Activated T-cell treated with anti-CD3 and anti-CD28 coated beads, Interleukin-2, amount 50 U/mL, for 24 hours (primary cell): Measurements from ENCODE around the gene TIMM10B.

ENCODE experiments used
- DNase-seq: peaks from one replicate; pipeline ENCODE4 v3.0.0-alpha.2; 2020
- H3K27ac Mint-ChIP-seq: 2 replicates; pipeline ENCODE4 v1.8.0; 2020; ENCODE audit warnings: mild to moderate bottlenecking, mixed read lengths
- H3K27me3 Mint-ChIP-seq: 2 replicates; pipeline ENCODE4 v1.8.0; 2020; ENCODE audit warnings: mixed read lengths
- H3K36me3 Mint-ChIP-seq: 2 replicates; pipeline ENCODE4 v1.8.0; 2020; ENCODE audit warnings: low read depth, mixed read lengths
- H3K4me1 Mint-ChIP-seq: 2 replicates; pipeline ENCODE4 v1.8.0; 2020; ENCODE audit warnings: low read depth, mixed read lengths
- H3K4me3 Mint-ChIP-seq: 2 replicates; pipeline ENCODE4 v1.8.0; 2020; ENCODE audit warnings: mild to moderate bottlenecking, moderate library complexity, mixed read lengths
- H3K9me3 Mint-ChIP-seq: 2 replicates; pipeline ENCODE4 v1.8.0; 2020; ENCODE audit warnings: mixed read lengths

TIMM10B gene, protein sequence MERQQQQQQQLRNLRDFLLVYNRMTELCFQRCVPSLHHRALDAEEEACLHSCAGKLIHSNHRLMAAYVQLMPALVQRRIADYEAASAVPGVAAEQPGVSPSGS

DNA sequence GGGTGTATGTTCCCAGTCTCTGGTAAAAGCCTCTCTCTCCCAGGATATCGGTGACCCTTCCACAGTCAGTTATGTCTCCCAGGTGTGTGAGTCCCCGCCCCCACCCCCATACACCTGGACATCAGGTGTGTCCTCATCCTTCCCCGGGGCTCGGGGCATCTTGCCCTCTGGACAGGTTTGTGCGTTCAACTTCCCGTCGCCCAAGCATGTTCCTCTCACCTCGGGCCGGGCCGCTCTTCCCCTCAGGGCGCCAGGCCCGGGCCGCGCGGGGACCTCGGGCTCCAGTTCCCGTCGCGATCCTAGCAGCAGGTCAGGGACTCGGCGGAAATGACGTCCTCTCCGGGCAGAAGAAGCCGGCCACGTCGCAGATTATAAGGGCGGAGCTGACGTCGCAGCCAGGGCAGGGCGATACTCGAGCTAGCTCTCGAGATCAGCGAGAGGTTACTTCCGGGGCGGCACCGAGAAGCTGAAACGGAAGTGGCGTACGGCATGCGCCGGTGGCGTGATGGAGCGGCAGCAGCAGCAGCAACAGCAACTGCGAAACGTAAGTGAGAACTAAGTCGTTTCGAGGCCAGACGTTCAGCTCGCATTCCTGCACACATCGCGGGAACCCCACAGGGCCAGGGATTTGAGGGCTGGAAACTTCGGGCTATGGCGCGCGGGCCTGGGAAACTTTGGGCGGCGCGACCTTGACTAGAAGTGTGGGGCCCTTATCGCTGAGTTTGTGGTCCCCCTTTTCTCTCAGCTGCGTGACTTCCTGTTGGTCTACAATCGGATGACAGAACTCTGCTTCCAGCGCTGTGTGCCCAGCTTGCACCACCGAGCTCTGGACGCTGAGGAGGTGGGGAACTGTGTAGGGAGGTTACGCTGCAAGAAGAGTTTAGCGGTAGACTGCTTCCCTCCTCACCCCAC lies at the start of gene TIMM10B, which contains the start of gene ARFIP2:
TIMM10B (plus strand) TSS at position 490 of the 912 bp plus-strand sequence; CDS start at position 506, 16 bp downstream.
ARFIP2 (minus strand) TSS at position 320 of the 912 bp plus-strand sequence. CDS start 910 bp downstream, outside the sequence.
- Mint-ChIP-seq H3K36me3 (peaks cover 69% of the 10 kb centered on the region), H3K27me3 (no peaks in the 10 kb centered on the region), H3K4me3 (peak within 1 kb of the TSS; percentile 95), H3K9me3 (no peaks in the 10 kb centered on the region), H3K27ac (peak within 1 kb of the TSS; percentile 99), H3K4me1 (peaks cover 38% of the 10 kb centered on the region)
- DNase-seq: peak; percentile 96

DNA sequence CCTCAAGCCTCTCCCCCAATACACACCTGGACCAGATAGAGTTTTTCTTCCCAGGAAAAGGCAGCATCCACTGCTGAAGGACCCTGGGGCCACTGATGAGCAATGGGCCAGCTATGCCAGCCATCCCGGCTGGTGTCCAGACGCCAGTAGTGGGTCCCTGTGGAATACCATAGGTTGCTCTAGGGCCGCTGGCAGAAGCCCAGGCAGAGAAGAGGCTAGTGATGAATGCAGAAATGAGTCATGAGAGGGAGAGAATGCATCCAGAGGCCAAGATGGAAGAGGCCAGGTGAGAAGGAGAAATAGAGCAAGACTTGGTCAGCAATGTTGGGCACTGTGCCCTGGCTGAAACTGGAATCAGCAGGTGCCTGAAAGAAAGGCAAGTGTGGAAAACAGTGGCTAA lies 49.4 kb upstream of the TIMM10B start:
- no peaks in the 10 kb centered on the region for H3K36me3 Mint-ChIP-seq
- H3K4me3 Mint-ChIP-seq: no peak overlapping the region
- no peaks in the 10 kb centered on the region for H3K27me3 Mint-ChIP-seq
- H3K27ac Mint-ChIP-seq: no peak overlapping the region
- no peaks in the 10 kb centered on the region for H3K9me3 Mint-ChIP-seq
- no peaks in the 10 kb centered on the region for H3K4me1 Mint-ChIP-seq
- no peak for DNase-seq

DNA sequence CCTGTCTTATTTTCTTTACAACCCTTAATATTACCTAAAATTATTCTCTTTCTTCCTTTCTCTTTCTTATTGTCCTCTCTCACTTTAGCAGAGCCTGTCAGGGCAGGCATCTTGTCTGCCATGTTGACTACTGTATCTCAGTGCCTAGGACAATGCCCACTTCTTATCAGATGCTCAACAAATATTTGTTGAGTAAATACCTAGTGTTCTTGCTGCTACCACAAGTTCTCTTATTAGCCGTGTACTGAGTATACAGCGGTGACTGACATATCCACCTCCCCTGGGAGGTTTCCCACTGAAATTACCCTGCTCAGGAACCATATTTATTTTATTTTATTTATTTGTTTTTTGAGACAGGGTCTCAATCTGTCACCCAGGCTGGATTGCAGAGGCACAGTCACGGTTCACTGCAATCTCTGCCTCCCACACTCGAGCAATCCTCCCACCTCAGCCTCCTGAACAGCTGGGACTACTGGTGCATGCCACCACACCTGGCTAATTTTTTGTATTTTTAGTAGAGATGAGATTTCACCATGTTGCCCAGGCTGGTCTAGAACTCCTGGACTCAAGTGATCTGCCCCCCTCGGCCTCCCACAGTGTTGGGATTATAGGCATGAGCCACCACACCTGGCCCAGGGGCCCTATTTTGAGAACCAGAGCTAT lies 47.2 kb upstream of the TIMM10B start:
- no peak for DNase-seq
- no peak overlapping the region for H3K27ac Mint-ChIP-seq
- H3K27me3 Mint-ChIP-seq: no peaks in the 10 kb centered on the region
- H3K4me3 Mint-ChIP-seq: no peak overlapping the region
- H3K9me3 Mint-ChIP-seq: no peaks in the 10 kb centered on the region
- no peaks in the 10 kb centered on the region for H3K36me3 Mint-ChIP-seq
- no peaks in the 10 kb centered on the region for H3K4me1 Mint-ChIP-seq

DNA sequence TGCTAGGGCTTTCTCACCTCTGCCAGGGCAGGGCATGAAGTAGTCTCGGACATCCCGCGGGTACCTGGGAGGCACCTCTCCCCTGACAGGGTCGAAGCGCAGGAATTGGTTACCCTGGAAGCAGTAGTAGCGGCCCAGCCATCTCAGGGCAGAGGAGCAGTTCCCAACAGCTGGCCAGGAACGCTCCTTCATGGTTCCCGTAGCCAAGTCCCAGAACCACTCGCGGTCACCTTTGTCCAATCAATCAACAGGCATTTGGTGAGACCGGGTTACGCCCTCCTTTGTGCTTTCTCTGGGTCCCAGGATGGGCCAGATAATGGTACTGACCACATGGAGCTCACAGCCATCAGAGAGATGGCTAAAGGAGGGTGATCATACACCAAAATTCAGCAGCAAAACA lies 43.9 kb upstream of the TIMM10B start:
- no peak overlapping the region for H3K4me3 Mint-ChIP-seq
- no peak for DNase-seq
- no peaks in the 10 kb centered on the region for H3K9me3 Mint-ChIP-seq
- H3K27ac Mint-ChIP-seq: no peak overlapping the region
- H3K4me1 Mint-ChIP-seq: no peaks in the 10 kb centered on the region
- no peaks in the 10 kb centered on the region for H3K27me3 Mint-ChIP-seq
- no peaks in the 10 kb centered on the region for H3K36me3 Mint-ChIP-seq

DNA sequence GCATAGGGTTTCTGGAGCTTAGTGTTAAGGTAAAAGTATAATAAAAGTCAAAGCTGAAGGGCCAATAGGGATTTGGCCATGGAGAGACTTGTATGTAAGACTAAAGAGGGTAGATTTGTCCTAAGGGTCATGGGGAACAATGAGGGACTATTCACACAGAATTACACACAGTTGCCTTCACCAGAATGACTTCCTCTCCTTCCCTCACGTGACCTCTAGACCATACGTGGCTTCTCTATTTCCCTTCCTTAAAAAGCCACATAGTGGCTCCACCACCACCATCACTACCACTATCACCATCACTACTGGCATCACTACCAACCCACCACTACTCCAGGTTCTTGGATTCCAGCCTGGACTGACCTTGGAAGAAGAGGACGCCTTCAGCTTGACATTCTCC lies 43.3 kb upstream of the TIMM10B start:
- no peak for DNase-seq
- no peaks in the 10 kb centered on the region for H3K9me3 Mint-ChIP-seq

DNA sequence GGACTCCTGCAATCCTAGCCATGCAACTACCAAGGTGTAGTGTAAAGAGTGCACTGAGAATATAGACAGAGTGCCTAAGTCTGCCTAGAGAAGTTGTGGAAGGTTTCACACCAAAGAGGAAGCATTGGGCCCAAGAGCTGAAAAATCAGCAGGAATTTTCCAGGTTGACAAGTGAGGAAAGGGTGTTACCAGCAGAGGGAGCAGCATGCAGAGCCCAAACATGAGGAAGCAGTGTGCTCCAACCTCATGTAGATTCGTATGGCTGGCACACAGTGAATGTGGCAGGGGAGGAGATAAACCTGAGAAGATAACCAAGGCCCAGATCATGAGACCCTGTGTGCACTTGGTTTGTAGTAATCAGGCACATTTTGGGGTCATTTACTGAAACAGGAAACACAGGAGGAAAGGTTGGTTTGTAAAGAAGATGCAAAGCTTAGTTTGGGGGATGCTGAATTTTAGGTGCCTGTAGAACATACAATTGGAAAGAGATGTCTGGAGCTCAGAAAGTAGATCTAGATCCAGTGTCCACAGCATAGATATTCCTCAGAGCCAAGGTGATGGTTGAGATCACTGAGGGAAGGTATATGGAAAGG lies 42.2 kb upstream of the TIMM10B start:
- Mint-ChIP-seq H3K27ac (no peak overlapping the region), H3K4me3 (no peak overlapping the region), H3K4me1 (no peaks in the 10 kb centered on the region), H3K9me3 (no peaks in the 10 kb centered on the region), H3K36me3 (no peaks in the 10 kb centered on the region), H3K27me3 (no peaks in the 10 kb centered on the region)
- peak; percentile 44 for DNase-seq

More for the DNA sequence above, 43.3 kb upstream of the TIMM10B start:
- Mint-ChIP-seq H3K27ac (no peak overlapping the region), H3K27me3 (no peaks in the 10 kb centered on the region), H3K4me3 (no peak overlapping the region), H3K4me1 (no peaks in the 10 kb centered on the region), H3K36me3 (no peaks in the 10 kb centered on the region)

DNA sequence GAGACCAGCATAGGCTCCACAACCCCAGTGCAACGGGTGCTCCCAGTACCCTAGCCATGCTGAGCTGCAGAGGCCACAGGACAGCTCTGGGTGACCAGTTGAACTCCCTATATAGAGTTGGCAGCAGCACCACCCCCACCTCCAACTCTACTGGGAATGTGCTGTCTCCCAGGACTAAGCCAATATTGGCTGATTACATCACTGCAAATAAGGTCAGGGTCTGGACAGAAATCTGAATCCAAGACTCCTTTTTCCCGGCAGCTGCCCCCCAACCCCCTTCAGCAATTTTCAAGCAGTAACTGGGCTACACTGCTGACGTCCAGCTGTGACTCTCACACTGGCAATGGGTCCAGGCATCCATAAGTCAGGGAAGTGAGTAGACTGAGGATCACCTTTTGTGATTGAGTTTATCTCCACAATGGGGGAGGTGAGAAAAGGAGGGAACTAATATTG lies 40.4 kb upstream of the TIMM10B start, which contains the start of gene HPX:
HPX (minus strand) TSS at position 82 of the 453 bp plus-strand sequence; CDS start at position 58, 24 bp downstream.
- H3K27me3 Mint-ChIP-seq: no peaks in the 10 kb centered on the region
- H3K36me3 Mint-ChIP-seq: no peaks in the 10 kb centered on the region
- H3K4me1 Mint-ChIP-seq: no peaks in the 10 kb centered on the region
- no peak within 1 kb of the TSS for H3K27ac Mint-ChIP-seq
- H3K4me3 Mint-ChIP-seq: no peak within 1 kb of the TSS
- no peaks in the 10 kb centered on the region for H3K9me3 Mint-ChIP-seq
- DNase-seq: no peak

DNA sequence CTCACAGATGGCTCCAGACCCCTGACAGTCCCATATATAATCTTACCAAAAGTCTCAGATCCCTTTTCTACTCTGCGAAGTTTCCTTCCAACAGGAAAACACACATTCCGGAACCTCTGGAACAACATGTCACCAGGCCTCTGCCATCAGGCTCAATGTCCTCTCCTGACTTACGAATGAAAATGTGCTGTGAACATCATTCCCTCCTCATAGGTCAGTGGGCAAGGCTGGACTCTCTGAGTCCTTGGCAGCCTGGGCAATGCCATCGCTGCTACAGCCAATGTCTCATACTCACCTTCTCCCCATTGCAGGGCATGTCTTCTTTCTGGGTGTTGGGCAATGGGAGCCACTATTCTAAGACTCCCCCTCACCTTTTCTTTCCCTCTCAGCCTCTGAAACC lies 38.9 kb upstream of the TIMM10B start:
- Mint-ChIP-seq H3K9me3 (no peaks in the 10 kb centered on the region), H3K4me3 (no peak overlapping the region), H3K36me3 (no peaks in the 10 kb centered on the region), H3K4me1 (no peaks in the 10 kb centered on the region), H3K27me3 (no peaks in the 10 kb centered on the region), H3K27ac (no peak overlapping the region)
- DNase-seq: no peak

DNA sequence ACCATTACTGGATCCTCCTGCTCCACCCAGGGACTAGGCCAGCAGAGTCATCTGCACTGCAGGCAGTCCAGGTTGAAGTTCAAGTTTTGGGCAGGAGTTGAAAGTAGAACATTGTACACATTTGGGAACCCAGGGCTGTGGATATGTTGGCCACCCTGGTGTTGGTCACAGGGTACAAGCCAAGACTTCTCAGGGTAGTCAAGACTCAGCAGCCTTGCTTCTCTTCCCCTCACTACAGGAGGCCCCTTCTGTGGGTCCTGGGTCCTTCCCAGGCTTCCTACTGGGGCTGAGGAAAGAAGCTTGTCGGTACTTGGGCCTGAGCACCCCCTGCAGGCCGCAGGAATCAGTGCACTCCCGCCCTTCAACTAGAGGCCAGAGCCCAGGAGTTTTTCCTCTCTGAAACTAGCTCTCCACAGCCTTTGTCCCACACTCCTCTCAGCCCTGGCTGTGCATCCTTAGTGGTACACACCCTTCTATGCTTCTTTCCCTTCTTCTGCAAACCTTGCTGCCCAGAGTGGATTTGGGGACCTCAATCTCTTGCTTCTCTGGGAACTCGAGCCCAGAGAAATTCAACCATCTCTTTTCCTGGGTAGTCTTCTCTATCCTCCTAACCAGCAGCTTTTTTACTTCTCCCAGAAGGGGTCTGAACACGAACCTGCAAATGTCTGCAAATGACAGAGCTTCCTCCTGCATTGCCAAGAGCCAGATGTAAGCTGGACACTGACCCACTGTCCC lies 37.9 kb upstream of the TIMM10B start:
- H3K4me1 Mint-ChIP-seq: no peaks in the 10 kb centered on the region
- H3K4me3 Mint-ChIP-seq: no peak overlapping the region
- no peaks in the 10 kb centered on the region for H3K9me3 Mint-ChIP-seq
- H3K27me3 Mint-ChIP-seq: no peaks in the 10 kb centered on the region
- peak; percentile 68 for DNase-seq
- no peak overlapping the region for H3K27ac Mint-ChIP-seq
- no peaks in the 10 kb centered on the region for H3K36me3 Mint-ChIP-seq

DNA sequence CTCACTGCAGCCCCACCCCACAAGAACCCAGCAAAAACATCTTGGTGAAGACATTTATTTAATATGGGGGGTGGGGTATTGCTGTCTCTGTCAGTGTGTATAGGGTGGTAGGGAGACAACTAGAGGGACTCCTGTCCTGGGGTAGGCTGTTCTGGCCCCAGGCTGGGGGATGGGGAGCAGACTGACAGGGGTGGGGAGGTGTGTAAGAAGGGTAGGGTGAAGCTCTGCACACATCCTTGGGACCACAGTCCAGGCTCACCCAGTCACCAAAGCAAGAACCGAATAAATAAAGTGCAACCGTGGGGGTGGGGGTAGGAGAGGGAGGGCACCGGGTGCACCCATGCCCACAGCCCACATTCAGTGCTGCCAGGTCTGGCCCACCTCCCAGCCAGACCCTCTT lies 32.7 kb upstream of the TIMM10B start:
- no peak for DNase-seq
- peaks cover 3% of the 10 kb centered on the region for H3K36me3 Mint-ChIP-seq
- no peak overlapping the region for H3K27ac Mint-ChIP-seq
- no peak overlapping the region for H3K4me3 Mint-ChIP-seq
- no peaks in the 10 kb centered on the region for H3K27me3 Mint-ChIP-seq
- no peaks in the 10 kb centered on the region for H3K4me1 Mint-ChIP-seq
- H3K9me3 Mint-ChIP-seq: no peaks in the 10 kb centered on the region

DNA sequence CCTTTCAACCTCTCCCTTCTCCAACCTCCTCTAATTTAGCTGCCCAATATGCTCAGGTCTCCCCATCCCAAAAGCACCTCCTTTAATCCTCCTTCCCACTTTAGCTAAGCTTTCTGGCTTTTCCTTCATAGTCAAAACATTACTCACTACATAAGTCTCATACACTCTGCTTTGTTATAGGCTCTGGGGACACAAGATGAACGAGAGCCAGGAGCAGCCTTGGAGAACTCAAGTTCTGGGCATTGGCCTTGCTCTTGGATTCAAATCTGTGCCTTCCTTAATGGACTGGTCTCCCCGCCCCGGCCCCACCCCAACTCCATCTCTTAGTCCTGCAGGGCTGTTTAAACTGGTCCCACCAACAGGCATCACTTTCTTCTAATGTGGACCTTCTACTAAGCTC lies 29.1 kb upstream of the TIMM10B start:
- peaks cover 18% of the 10 kb centered on the region for H3K36me3 Mint-ChIP-seq

DNA sequence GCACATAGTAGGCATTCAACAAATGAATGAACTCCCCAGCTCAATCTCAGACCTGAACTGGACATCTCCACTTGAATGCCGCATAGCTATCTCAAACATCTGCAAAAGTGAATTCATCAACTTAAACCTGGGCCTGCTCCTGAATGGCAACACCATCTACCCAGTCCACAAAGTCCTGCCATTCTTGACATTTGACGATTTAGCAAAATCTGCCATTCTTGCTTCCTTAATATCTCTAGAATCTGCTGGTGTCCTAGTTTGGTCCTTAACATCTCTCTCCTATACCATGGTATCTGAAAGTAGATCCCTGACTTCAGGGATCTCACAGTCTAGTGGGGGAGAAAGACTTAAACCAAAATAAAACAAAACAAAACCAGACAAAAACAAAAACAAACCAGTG lies 28.1 kb upstream of the TIMM10B start:
- H3K27ac Mint-ChIP-seq: no peak overlapping the region
- no peaks in the 10 kb centered on the region for H3K27me3 Mint-ChIP-seq
- H3K9me3 Mint-ChIP-seq: no peaks in the 10 kb centered on the region
- no peak for DNase-seq
- H3K36me3 Mint-ChIP-seq: peaks cover 18% of the 10 kb centered on the region
- H3K4me3 Mint-ChIP-seq: no peak overlapping the region
- no peaks in the 10 kb centered on the region for H3K4me1 Mint-ChIP-seq

More for the DNA sequence above, 29.1 kb upstream of the TIMM10B start:
- Mint-ChIP-seq H3K27ac (no peak overlapping the region), H3K27me3 (no peaks in the 10 kb centered on the region), H3K4me3 (no peak overlapping the region), H3K9me3 (no peaks in the 10 kb centered on the region), H3K4me1 (no peaks in the 10 kb centered on the region)
- DNase-seq: no peak

DNA sequence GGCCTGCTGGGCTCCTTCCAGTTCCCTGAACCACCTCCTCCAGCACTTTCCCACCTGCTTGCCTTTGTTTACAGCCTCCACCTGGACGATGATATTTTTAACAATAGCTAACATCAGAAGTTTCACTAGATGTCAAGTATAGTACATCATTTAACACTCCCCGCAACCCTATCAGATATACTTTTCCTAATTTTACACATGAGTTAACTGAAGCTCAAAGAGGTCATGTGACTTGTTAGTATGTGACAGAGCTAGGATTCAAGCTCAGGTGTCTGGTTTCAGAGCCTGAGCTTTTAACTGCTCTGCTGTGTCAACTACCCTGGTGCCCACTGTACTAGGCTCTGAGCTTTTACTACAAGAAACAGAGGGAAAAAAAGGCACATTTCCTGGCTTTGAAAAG lies 26.2 kb upstream of the TIMM10B start:
- Mint-ChIP-seq H3K36me3 (peaks cover 18% of the 10 kb centered on the region), H3K4me1 (no peaks in the 10 kb centered on the region), H3K27me3 (no peaks in the 10 kb centered on the region), H3K4me3 (no peak overlapping the region), H3K9me3 (no peaks in the 10 kb centered on the region), H3K27ac (no peak overlapping the region)
- DNase-seq: no peak
